Kidney epithelial cell (primary cell): ENCODE measurements around the gene HASPIN. TPM values are rescaled to one million over a fixed set of nuclear protein-coding genes. Genes with fewer than 3 reads are reported as not detected.
"Not testable (repeated sequence)": the region's sequence is repeated elsewhere in the genome, so short reads cannot be mapped to it uniquely, and the experiment has no call there.

ENCODE experiments used
- DNase-seq: peaks from one replicate; pipeline ENCODE4 v3.0.0-alpha.2; 2010; ENCODE audit warnings: low read depth
- H3K27me3 ChIP-seq: 2 replicates; pipeline ENCODE4 v1.6.0; 2011; ENCODE audit warnings: low read length; ENCODE audit not compliant: control insufficient read depth, insufficient read depth
- H3K36me3 ChIP-seq: 2 replicates; pipeline ENCODE4 v1.5.1; 2011; ENCODE audit warnings: low read length; ENCODE audit not compliant: control insufficient read depth, insufficient read depth
- H3K4me3 ChIP-seq: 2 replicates; pipeline ENCODE4 v1.5.1; 2011; ENCODE audit warnings: low read depth, mild to moderate bottlenecking, control low read depth, low read length
- CTCF ChIP-seq: IDR thresholded peaks from 2 replicates; pipeline ENCODE4 v1.5.1; 2011; ENCODE audit warnings: mild to moderate bottlenecking, moderate library complexity, low read length, control low read depth, inconsistent platforms; ENCODE audit not compliant: insufficient read depth, poor library complexity, severe bottlenecking
- total RNA-seq: library from RNA; depleted of rRNA; stranded (reverse); fragments of >200 nt; gene quantifications from 2 replicates; pipeline ENCODE4 v1.2.3, GENCODE V29; 2015

HASPIN gene
- total RNA-seq, 1 donor from 2014 or later: 3.0 TPM

DNA sequence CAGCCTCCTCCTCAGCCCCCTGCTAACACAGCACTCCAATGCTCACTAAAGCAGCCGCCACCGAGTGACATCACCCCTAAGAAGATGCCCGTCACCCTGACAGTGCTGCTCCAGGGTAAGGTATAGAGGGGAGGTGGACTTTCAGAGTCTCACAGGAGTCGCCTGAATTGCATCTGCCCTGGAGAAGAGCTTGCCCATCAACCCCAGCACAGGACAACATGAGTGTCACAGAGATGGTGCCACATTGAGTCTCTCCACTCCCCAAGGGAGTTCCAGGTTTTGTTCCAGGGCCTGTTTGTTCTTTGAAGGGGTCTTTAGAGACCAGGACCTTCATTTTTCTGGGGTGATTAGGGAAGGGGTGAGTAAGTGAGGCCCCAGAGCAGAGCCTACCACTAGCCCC is 25.6 kb upstream of the HASPIN start:
- no peak overlapping the region for H3K4me3 ChIP-seq
- DNase-seq: no peak
- H3K36me3 ChIP-seq: no peaks in the 10 kb centered on the region
- peaks cover 3% of the 10 kb centered on the region for H3K27me3 ChIP-seq
- no peak for TF ChIP-seq CTCF

DNA sequence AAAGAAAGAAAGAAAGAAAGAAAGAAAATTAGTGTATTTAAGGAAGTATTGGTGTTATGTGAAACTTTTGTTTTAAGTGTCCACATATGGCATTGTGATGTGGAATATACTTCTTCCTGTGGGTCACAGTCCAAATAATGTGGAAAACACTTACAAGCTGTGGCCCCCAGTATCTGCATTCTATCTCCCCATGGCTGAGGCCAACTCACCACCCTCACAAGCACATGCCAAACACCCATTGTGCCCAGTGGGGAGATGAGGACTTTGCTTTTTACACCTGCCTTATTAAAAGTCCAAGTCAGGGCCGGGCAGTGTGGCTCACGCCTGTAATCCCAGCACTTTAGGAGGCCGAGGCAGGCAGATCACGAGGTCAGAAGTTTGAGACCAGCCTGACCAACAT is 23.8 kb upstream of the HASPIN start:
- no peak for TF ChIP-seq CTCF
- DNase-seq: no peak
- Histone ChIP-seq H3K27me3 (peaks cover 3% of the 10 kb centered on the region), H3K36me3 (no peaks in the 10 kb centered on the region), H3K4me3 (no peak overlapping the region)

- H3K27me3 ChIP-seq, H3K4me3 ChIP-seq, DNase-seq, H3K36me3 ChIP-seq: not testable (repeated sequence)
These were observed 21.6 kb upstream of the HASPIN start for GRCh38 chr17:3702041-3702539.

DNA sequence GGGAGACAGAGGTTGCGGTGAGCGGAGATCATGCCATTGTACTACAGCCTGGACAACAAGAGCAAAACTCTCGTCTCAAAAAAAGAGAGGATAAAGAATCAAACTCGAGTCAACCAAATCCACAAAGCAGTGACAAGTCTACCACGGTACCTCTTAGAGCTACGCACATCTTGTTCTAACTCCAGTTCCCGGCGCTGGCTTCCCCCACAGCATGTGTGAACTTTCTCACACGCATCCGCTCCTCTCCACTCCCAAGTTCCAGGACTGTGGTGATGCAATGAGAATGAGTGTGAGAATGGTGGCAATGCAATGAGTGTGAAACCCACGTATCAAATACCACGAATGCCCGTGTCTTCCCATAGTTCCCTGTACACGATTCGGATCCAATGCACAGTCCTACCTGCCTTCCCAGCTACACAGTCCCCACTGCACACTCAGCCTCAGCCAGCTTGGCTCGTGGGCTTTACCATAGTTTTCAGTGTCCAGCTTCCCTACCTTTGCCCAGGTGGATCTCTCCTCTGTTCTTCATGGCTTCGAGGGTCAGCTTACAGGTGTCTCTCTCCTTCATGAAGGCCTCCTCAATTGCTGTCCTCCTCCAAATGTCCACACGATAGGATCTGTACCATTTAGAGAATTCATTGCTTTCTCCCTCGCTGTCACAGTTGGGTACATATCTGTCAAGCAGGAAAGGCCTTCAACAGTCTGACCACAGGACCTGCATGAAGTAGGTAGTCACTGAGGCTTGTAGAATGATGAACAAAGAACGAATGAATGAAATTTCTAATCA is 18.6 kb upstream of the HASPIN start:
- Histone ChIP-seq H3K27me3 (no peaks in the 10 kb centered on the region), H3K4me3 (no peak overlapping the region), H3K36me3 (no peaks in the 10 kb centered on the region)
- no peak for DNase-seq
- TF ChIP-seq CTCF: no peak

DNA sequence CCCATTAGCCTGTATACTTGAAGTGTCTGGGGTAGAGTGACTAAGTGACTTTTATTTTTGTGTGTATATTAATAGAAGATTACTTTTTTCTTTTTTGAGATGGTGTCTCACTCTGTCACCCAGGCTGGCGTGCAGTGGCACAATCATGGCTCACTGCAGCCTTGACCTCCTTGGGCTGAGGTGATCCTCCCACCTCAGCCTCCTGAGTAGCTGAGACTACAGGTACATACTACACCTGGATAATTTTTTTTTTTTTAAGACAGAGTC is 18.1 kb upstream of the HASPIN start:
- DNase-seq, H3K27me3 ChIP-seq, H3K36me3 ChIP-seq, H3K4me3 ChIP-seq: not testable (repeated sequence)

DNA sequence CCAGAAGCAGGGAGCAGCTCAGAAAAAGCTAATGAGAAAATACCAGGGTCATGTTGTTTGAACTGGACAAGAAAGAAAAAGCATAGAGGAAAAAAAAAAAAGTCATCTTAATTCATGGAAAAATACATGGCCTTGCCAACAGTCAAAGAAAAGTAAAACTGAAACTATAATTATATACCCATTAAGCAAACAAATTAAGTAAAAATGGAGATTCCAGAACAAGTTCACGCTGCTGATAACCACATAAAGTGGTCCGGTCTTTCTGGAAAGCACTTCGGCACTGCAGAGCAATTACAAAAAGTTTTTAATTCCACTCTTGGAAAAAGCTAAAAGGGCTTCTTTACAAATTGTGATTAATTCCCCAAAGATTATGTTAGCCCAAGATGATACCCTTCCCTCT is 15.3 kb upstream of the HASPIN start:
- DNase-seq: no peak
- no peak for TF ChIP-seq CTCF
- no peaks in the 10 kb centered on the region for H3K27me3 ChIP-seq
- no peaks in the 10 kb centered on the region for H3K36me3 ChIP-seq
- no peak overlapping the region for H3K4me3 ChIP-seq

DNA sequence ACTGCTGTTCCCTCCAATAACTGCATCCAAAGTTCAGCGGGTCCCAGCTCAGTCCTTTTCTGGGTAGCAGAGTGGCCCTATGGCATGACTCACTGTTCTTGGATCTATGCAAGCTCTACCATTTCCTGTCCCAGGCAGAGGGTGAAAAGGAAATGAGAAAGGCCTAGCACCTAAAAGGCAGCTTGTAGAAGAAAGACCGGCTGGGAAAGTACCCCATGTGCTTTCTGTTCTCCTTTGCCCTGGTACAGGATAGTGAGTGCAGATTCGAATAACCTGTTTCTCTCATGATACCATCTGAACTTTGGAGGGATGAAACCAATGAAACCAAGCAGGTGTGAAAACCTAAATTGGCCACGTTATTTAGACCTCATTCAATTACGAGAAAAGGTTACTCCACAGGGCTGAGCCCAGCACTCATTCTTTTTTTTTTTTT is 12.7 kb upstream of the HASPIN start:
- Histone ChIP-seq H3K36me3 (no peaks in the 10 kb centered on the region), H3K4me3 (no peak overlapping the region), H3K27me3 (no peaks in the 10 kb centered on the region)
- DNase-seq: no peak
- TF ChIP-seq CTCF: no peak
